K562 (cell line): ENCODE measurements around the gene EMC6. TPM values are rescaled to one million over a fixed set of nuclear protein-coding genes. Genes with fewer than 3 reads are reported as not detected.

Source experiments
- ATAC-seq: fragments of 200-7000 bp; cut with Tn5 transposase; 3 replicates; pipeline ENCODE4 v1.9.1; 2020; ENCODE audit warnings: moderate library complexity
- BruUV-seq: library from RNA; stranded (reverse); fragments of 400-500 nt; replicated peaks from 2 replicates; lab custom pipeline; 2021; lab: Mats Ljungman, UMichigan
- CTCF ChIA-PET: fragments of 300-600 bp; formaldehyde crosslinking; extraction: SDS; loops from one replicate; lab custom pipeline; 2021; ENCODE audit warnings: low intra/inter-chr PET ratio; lab: Yijun Ruan, JAX
- POLR2A ChIA-PET: fragments of 300-600, 350-650 bp; sonication (Branson Sonifier 250); formaldehyde crosslinking; extraction: SDS; loops from one replicate; lab custom pipeline; 2021; ENCODE audit warnings: antibody characterized with exemption, inconsistent platforms; lab: Yijun Ruan, JAX
- DNase-seq, 4 experiments: peaks; one replicate each; pipeline versions ENCODE4 v3.0.0 to v3.0.0-alpha.2; 2011 to 2018; ENCODE audit warnings: low spot score in 3 of 4, mixed read lengths in 3 of 4; ENCODE audit errors: extremely low read depth in 1 of 4
- FAIRE-seq: peaks from 2 replicates; lab custom pipeline; 2011; peaks lifted over from hg19 to GRCh38; lab: Jason Lieb, UNC
- H2AFZ ChIP-seq: 2 replicates; pipeline ENCODE4 v1.6.0; 2011; ENCODE audit warnings: low read depth, low read length, control low read depth, inconsistent platforms
- H3K27ac ChIP-seq: fragments of 200-600 bp; 3 replicates; pipeline ENCODE4 v1.8.0; 2011; ENCODE audit warnings: low read depth, mild to moderate bottlenecking, control low read depth, inconsistent platforms, low read length, moderate library complexity, mixed read lengths; ENCODE audit errors: extremely low read depth
- H3K27me3 ChIP-seq, 2 experiments: fragments of 300-600 bp in 1 of 2; 2 replicates in 1 of 2; 3 replicates in 1 of 2; pipeline versions ENCODE4 v1.6.0 to v1.8.0; 2011; ENCODE audit warnings: inconsistent platforms in 2 of 2, low read length in 2 of 2, mild to moderate bottlenecking in 1 of 2, mixed read lengths in 1 of 2, moderate library complexity in 1 of 2; ENCODE audit not compliant: control insufficient read depth in 2 of 2, insufficient read depth in 2 of 2
- H3K36me3 ChIP-seq: fragments of 300-600 bp; 3 replicates; pipeline ENCODE4 v1.8.0; 2011; ENCODE audit warnings: mild to moderate bottlenecking, low read length, inconsistent platforms; ENCODE audit not compliant: control insufficient read depth, insufficient read depth
- H3K4me1 ChIP-seq, 2 experiments: fragments of 200-600 bp in 1 of 2; replicated peaks in 1 of 2; 2 replicates in 1 of 2; 3 replicates in 1 of 2; pipeline versions ENCODE4 v1.5.1 to v1.8.0; 2011; ENCODE audit warnings: inconsistent platforms in 2 of 2, low read length in 2 of 2, mild to moderate bottlenecking in 1 of 2, mixed read lengths in 1 of 2, moderate library complexity in 1 of 2; ENCODE audit not compliant: control insufficient read depth in 2 of 2, insufficient read depth in 2 of 2
- H3K4me2 ChIP-seq: 2 replicates; pipeline ENCODE4 v1.6.1; 2011; ENCODE audit warnings: low read length, control low read depth, inconsistent platforms, mixed read lengths; ENCODE audit not compliant: insufficient read depth
- H3K4me3 ChIP-seq: fragments of 200-600 bp; sonication (generic), shearing (Covaris generic); 2 replicates; pipeline ENCODE4 v1.5.1; 2016; ENCODE audit warnings: control low read depth, inconsistent platforms
- H3K79me2 ChIP-seq: fragments of 200-600 bp; 3 replicates; pipeline ENCODE4 v1.8.0; 2011; ENCODE audit warnings: low read length, inconsistent platforms; ENCODE audit not compliant: control insufficient read depth, insufficient read depth
- H3K9ac ChIP-seq, 2 experiments: 2 replicates each; pipeline versions ENCODE4 v1.6.0 to v1.6.1; 2011; ENCODE audit warnings: low read depth in 2 of 2, low read length in 2 of 2, control low read depth in 1 of 2, inconsistent platforms in 1 of 2, mild to moderate bottlenecking in 1 of 2, mixed read lengths in 1 of 2; ENCODE audit not compliant: insufficient read depth in 1 of 2
- H3K9me1 ChIP-seq: one replicate; pipeline ENCODE4 v1.6.0; 2011; ENCODE audit warnings: inconsistent platforms, mild to moderate bottlenecking, low read length, moderate library complexity; ENCODE audit not compliant: control insufficient read depth, insufficient read depth
- H3K9me3 ChIP-seq: replicated peaks from 2 replicates; pipeline ENCODE4 v1.5.1; 2011; ENCODE audit warnings: low read depth, low read length, inconsistent platforms; ENCODE audit not compliant: control insufficient read depth, insufficient read depth
- H4K20me1 ChIP-seq: replicated peaks from 2 replicates; pipeline ENCODE4 v1.6.1; 2011; ENCODE audit warnings: low read length, inconsistent platforms, mixed read lengths; ENCODE audit not compliant: control insufficient read depth, insufficient read depth
- FOXK1 ChIP-seq: sonication (generic); formaldehyde crosslinking; IDR thresholded peaks from 2 replicates; pipeline ENCODE4 v1.8.0; 2022; ENCODE audit warnings: missing genetic modification reagents, mild to moderate bottlenecking, borderline replicate concordance
- GTF2F1 ChIP-seq: IDR thresholded peaks from 2 replicates; pipeline ENCODE4 v1.6.1; 2011; ENCODE audit warnings: low read depth, low read length, improper control_type of control experiment
- HDAC1 ChIP-seq, 2 experiments: fragments of 450-650 bp; IDR thresholded peaks; 2 replicates each; pipeline ENCODE4 v1.6.1; 2016 to 2017; ENCODE audit warnings: inconsistent platforms in 1 of 2, mild to moderate bottlenecking in 1 of 2, moderate library complexity in 1 of 2
- HNRNPK ChIP-seq: fragments of 200-400 bp; formaldehyde crosslinking; IDR thresholded peaks from one replicate; pipeline ENCODE4 v1.6.1; 2018; ENCODE audit warnings: mild to moderate bottlenecking, low read depth, low read length; ENCODE audit not compliant: poor library complexity, severe bottlenecking
- LCOR ChIP-seq: sonication (generic); formaldehyde crosslinking; IDR thresholded peaks from 2 replicates; pipeline ENCODE4 v1.8.0; 2022; ENCODE audit warnings: mild to moderate bottlenecking, missing genetic modification reagents
- PHB2 ChIP-seq: fragments of 450-650 bp; IDR thresholded peaks from 2 replicates; pipeline ENCODE4 v1.6.1; 2017; ENCODE audit warnings: low read depth
- PRDM10 ChIP-seq: fragments of 450-650 bp; IDR thresholded peaks from 2 replicates; pipeline ENCODE4 v1.6.1; 2018; ENCODE audit not compliant: partially characterized antibody
- SFPQ ChIP-seq: fragments of 200-400 bp; formaldehyde crosslinking; IDR thresholded peaks from 2 replicates; pipeline ENCODE4 v1.6.1; 2017; ENCODE audit warnings: mild to moderate bottlenecking, low read depth, low read length, moderate library complexity
- SMARCA5 ChIP-seq: fragments of 450-650 bp; IDR thresholded peaks from 2 replicates; pipeline ENCODE4 v1.6.1; 2016
- THAP12 ChIP-seq: fragments of 250-450 bp; sonication (Bioruptor Pico); IDR thresholded peaks from 2 replicates; pipeline ENCODE4 v1.9.0; 2021; ENCODE audit warnings: mild to moderate bottlenecking, inconsistent platforms
- TRIM25 ChIP-seq: fragments of 450-650 bp; IDR thresholded peaks from 2 replicates; pipeline ENCODE4 v1.7.0; 2016; ENCODE audit warnings: borderline replicate concordance
- ZNF133 ChIP-seq: fragments of 250-450 bp; sonication (Bioruptor Pico); IDR thresholded peaks from 2 replicates; pipeline ENCODE4 v1.4.0; 2020; ENCODE audit warnings: mild to moderate bottlenecking
- ZNF589 ChIP-seq: fragments of 200-800 bp; sonication (Bioruptor generic); IDR thresholded peaks from 2 replicates; pipeline ENCODE4 v1.6.1; 2016; ENCODE audit warnings: low read depth, missing genetic modification characterization, missing compliant biosample characterization
- WGBS: fragments of 100-300 bp; shearing (Covaris generic); methylation state at CpG from one replicate; pipeline ENCODE4 v1.1.6; 2016; ENCODE audit warnings: low coverage, mixed read lengths; ENCODE audit not compliant: insufficient coverage; ENCODE audit errors: missing lambda C conversion rate; 5-methylcytosine and 5-hydroxymethylcytosine counted together
- in situ Hi-C: fragments of 300-500 bp; cut with MboI; formaldehyde crosslinking; loops from 4 replicates; pipeline ENCODE4 v1.15.0; 2018; ENCODE audit warnings: inconsistent platforms, mixed read lengths
- intact Hi-C: fragments of 100-400 bp; cut with micrococcal nuclease; formaldehyde crosslinking; loops from 2 replicates; pipeline ENCODE4 v1.14.2; 2022
- polyA plus RNA-seq, 8 experiments: library from polyadenylated mRNA; depleted of rRNA in 4 of 8; stranded (reverse) in 5 of 8; unstranded in 3 of 8; fragments of >200 nt; fragmentation: Nextera tagmentation in 2 of 8; fragmentation: Illumina TruSeq in 1 of 8; extraction: Ambion mirVana in 2 of 8; extraction: Trizol in 1 of 8; gene quantifications; 2 replicates each; pipeline versions ENCODE4 v1.2.1 to v1.2.3, GENCODE V29; 2011 to 2014; ENCODE audit warnings: inconsistent platforms in 1 of 8, missing spikeins in 1 of 8
- total RNA-seq, 7 experiments: library from RNA; depleted of rRNA in 6 of 7; stranded (reverse); fragments of >200 nt in 6 of 7; fragmentation: Illumina TruSeq in 2 of 7; extraction: Trizol in 2 of 7; gene quantifications; 2 replicates each; pipeline versions ENCODE4 v1.2.1 to v1.2.3, GENCODE V29; 2011 to 2021; ENCODE audit warnings: low replicate concordance in 1 of 7

EMC6 gene
- total and polyA plus RNA-seq, 9 of the 15 experiments (the other 6 are each of a cell fraction or from before 2014, with no cell fraction given), result 2.9 to 136 (median 24.9) TPM

GRCh38 chr17:3718201-3718600, 49.6 kb downstream of the EMC6 start:
- ATAC-seq, result no peak
- H3K4me2 ChIP-seq, result no peak overlapping the region
- no peaks in the 10 kb centered on the region for H4K20me1 ChIP-seq
- 94% methylated on average over 4 of the region's 4 CpGs for WGBS
- H2AFZ ChIP-seq, result no peak overlapping the region
- H3K36me3 ChIP-seq, result peaks cover 51% of the 10 kb centered on the region; the same call in 2 of the 3 replicates
- no peak for FAIRE-seq
- H3K27me3 ChIP-seq, result no peaks in the 10 kb centered on the region
- no TSS peak for BruUV-seq
- no peaks in the 10 kb centered on the region for H3K9me3 ChIP-seq
- no peak overlapping the region for H3K9ac ChIP-seq
- H3K79me2 ChIP-seq, result peaks cover 9% of the 10 kb centered on the region
- no peak overlapping the region for H3K4me3 ChIP-seq
- CTCF ChIA-PET, result no interaction called here
- H3K9me1 ChIP-seq, result no peaks in the 10 kb centered on the region
- in situ Hi-C loops, result no loop called here
- H3K27ac ChIP-seq, result no peak overlapping the region
- H3K4me1 ChIP-seq, result peaks cover 4 to 10% of the 10 kb centered on the region in 2 experiments
- no peak for DNase-seq
- POLR2A ChIA-PET, result interaction anchor here (0.7 to 1.1 kb wide), 2 partner anchors 9 to 526 kb away, joined by 3 read pairs; no protein-coding TSS in a partner anchor
- intact Hi-C loops, result no loop called here
- TF ChIP-seq PRDM10 (no peak), HDAC1 (IDR thresholded peaks at IDR 0.05) (no peak), ZNF133 (no peak), PHB2 (no peak), SFPQ (no peak), ZNF589 (CRISPR knock-in tag) (no peak), GTF2F1 (no peak), TRIM25 (no peak), LCOR (no peak), HNRNPK (no peak), THAP12 (CRISPR knock-in tag) (no peak), SMARCA5 (no peak), FOXK1 (CRISPR knock-in tag) (no peak)
